IPS DF 4.7 (cell line): Measurements from ENCODE around the gene PRR23E.

Experiments
- DNase-seq: peaks from one replicate; pipeline ENCODE4 v3.0.0-alpha.2; 2013; ENCODE audit warnings: low spot score; ENCODE audit errors: extremely low read depth

Gene PRR23E

DNA sequence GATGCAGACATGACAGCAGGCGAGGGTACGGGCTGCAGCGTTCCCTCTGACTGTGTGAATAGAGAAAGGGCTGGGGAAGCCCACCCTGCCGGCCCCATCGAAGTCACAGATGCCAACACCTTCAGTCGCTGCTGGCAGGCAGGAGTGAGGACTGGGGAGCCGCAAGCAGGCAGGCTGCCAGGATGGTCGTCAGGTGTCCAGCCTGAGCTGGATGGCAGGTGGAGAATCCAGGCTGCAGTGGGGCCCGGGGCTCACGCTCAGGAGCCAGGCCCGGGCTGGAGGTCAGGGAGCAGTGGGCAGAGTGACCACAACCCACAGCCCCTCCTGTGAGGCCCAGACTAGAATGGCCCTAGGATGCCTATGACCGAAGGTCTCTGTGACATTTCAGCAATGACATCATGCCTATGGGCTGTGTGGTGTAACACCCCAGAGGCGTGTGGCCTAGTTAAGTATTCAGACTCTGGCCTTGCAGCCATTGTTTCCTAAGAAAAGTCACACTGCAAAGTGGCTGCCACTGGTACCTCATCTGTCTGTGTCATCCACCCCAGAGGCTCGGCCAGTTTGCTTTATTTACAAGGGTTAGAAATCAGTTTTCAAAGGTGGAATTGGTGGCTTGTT, 15.7 kb downstream of the PRR23E start:
- no peak for DNase-seq

DNA sequence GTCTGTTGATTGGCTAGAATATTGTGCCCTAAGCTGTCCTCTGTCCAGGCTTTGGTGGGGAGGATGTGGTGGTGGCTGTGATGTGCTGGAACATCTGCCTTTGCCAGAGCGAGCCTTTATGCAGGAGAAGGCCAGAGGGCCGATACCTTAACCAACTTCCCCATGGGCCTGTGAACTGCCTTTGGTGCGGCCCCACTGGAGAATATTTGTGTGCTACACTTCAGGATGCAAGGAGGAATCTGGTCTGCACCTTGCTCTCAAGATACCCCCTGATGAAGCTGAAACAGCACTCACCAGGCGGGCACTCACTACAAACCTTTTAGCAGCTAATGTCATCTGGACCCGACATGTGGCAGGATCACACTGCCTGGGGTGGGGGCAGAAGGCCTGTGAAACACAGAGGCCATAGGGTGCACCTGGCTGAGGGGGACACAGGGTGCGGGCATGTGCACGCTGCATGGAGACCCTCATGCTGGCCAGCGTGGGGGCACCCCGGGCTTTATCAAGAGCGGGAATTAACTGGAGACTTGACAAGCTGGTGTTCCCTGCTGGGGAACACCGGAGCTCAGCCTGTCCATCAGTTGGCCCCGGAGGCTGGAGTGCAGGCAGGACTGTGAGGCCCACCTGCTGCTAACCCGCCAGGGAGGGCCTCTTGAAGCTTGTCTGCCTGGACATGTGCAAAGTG, 16.4 kb downstream of the PRR23E start:
- DNase-seq = no peak

DNA sequence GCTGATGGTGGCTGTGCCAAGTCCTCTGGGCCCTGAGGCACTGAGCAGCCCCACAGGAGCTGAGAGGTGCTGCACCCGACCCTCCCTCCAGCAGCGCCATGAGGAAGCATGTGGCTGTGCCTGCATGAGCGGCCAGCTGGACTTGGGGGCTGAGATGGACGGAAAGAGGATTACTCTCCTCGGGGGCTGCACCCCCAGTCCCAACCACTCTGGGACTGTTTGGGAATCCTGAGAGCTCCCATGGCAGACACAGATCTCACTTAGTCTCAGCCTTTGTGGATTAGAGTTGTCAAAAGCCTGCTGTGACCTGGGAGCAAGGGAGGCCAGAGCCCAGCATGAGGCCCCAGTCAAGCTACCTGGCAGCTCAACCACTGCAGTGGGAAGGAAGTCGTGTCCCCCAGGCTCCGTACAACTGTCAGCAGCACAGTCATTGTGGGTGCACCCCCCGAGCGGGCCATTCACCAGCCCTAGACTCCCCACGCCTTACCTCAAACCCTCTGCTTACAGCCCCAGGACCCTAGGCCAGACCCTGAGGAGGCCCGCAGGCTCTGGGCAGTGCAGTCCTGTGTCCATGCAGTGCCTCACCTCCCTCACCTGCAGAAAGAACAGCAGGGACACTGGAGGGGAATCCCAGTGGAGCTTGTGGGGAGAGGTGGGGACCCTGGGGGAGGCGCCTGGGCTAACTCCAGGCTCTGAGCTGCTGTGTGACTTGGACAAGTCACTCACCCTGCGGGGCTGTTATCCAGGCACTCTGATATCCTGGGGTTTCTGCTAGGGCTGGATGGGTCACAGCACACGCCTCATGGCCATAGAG, 17.1 kb downstream of the PRR23E start:
- DNase-seq = no peak

DNA sequence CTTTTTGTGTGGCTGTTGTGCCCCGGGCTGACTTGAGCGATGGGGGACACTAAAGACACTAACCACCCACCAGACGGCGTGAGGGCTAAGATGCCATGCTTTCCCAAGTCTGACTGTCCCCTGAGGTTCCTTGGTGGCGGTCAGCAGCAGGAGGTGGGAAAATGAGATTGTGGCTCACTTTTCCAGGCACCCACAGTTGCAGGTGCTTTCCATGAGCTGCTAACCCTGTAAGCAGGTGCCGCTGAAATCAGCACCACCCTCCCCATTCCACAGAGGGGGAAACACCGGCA, 17.7 kb downstream of the PRR23E start:
- no peak for DNase-seq

DNA sequence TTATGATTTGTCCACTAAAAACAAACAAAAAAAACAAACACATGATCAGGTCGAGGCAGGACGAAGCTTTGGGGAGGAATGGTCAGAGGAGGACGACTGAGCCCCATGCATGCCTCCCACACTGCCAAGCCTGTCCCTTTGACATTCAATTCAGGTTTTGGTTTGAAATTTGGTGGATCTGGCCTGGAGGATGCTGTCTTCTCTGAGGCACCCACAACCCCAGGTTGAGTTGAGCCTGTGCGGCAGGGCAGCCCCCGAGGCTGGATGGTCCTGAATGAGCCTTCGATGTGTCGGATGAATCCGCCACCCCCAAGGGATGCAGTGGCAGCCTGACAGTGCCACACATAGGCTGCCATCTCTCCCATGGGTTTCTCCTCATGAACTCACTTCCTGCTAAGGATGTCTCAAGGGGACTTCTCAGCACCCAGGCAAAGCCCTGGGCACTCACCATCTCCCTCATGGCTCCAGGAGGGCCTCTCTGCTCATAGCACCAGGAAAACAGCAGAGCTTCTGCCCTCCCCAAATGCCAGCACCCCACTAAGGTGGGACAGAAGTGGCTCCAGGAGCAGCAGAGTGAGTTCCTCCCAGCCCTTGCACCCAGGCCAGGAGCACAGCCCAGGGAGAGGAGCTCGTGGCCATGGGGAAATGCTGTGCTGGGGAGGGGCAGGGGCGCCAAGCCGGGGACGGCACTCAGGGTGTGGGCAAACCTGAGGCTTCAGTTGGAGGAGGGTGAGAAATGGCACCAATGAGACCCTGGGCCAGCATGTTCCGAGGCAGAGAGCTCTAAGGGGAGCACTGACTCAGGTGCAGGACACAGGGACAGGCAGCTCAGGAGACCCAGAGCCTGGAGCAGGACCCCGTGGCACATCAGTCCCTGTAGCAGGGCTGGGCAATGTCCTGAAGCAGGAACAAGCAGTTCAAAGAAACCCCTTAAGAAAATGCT, 18.5 kb downstream of the PRR23E start:
- no peak for DNase-seq

DNA sequence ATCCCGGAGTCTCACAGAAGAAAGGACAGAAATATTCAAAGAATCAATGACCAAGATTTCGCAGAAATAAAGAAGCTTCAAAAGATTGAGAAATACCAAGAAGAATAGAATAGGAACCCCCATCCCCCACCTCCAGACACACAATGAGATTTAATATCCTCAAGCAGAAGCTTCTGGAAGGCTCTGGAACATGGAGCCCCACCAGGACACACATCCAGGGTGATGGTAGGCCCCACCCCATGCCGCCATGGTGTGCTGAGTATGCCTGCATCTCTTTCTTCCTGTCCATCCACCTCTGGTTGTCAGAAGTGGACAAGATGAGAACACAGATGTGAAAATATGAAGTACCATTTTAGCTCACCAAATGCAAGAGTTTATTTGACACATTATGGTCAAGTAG, 19.3 kb downstream of the PRR23E start:
- no peak for DNase-seq

DNA sequence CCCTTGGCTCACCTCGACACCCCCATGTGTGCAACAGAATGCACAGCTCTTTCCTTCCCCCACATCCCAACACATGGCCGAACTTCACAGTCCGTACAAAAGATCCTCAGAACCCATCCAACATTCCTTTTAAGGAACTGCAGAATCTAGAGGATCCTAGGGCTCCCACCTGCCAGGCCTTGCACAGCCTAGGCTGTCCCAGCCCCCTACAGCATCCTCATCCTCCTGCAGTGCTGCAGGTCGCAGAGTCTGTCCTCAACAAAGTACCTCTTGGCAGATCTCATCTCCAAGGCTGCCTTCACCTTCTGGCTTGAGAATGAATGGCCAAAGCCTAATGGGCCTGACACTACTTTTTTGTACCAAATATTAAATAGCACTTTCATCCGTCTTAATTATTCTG, 19.8 kb downstream of the PRR23E start:
- DNase-seq = no peak

DNA sequence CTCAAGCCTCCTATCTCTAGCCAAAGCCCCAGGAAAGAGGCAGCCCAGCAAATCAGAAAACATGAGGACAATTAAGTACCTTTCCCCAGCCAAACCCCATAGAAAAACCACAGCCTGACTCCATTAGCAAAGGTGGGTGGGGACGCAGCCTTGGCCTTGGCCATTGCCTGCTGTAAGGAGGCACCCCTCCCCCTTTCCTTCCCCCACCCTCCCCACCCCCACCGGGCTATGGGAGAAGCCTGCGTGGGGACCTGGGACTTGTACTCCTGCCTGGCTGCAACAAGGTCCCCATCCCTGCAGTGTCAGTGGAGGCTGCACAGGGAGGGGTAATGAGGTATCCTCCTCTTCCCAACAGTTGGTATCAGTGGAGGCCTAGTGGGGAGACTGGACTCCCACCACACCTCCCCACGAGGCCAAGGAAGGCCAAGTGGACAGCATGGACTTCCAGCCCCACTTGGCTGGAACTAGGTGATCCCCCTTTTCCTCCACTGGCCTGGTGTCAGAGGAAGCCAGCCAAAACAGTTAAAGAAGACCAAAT, 20.5 kb downstream of the PRR23E start:
- no peak for DNase-seq

DNA sequence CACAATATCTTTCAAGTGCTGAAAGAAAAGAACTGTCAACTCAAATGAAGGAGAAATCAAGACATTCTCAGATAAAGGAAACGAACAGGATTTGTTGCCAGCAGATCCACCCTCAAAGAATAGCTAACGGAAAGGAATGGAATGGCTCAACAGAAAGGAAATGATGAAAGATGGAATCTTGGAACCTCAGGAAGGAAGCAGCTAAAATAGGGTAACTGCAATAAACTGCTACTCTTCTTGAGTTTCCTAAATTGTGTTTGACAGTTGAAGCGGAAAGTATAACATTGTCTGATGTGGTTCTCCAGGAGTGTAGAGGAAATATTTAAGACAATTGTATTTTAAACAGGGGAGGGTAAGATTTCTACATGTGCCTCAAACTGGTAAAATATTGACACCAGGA, 22.0 kb downstream of the PRR23E start:
- DNase-seq = no peak

DNA sequence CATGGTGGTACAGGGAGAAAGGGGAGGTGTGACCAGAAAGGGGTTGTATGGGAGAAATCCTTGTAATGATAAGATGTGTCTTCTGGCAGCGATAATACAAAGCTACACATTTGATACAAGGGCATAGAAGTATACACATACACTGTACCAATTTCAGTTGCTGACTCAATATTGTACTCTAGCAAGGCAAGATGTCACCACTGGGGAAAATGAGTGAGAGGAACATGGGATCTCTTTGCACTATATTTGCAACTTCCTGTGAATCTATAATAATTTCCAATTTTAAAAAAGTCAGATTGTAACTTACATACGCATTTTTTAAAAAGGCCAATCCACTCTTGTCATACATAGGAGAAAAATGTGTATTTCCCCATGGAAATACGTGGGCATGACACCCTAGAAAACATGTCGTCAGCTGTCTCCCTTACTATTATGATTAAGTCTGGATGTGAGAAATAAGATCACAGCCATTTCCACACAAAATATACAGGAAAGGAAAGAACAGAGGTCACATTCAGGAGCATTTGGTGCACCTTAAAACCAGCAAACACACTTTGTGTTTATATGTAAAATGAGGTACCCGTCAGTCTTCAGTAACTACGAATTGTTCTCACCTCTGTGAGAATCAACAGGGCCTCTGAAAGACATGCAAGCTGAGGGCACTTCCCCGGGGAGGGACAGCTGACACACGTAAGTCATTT, 22.9 kb downstream of the PRR23E start:
- no peak for DNase-seq

DNA sequence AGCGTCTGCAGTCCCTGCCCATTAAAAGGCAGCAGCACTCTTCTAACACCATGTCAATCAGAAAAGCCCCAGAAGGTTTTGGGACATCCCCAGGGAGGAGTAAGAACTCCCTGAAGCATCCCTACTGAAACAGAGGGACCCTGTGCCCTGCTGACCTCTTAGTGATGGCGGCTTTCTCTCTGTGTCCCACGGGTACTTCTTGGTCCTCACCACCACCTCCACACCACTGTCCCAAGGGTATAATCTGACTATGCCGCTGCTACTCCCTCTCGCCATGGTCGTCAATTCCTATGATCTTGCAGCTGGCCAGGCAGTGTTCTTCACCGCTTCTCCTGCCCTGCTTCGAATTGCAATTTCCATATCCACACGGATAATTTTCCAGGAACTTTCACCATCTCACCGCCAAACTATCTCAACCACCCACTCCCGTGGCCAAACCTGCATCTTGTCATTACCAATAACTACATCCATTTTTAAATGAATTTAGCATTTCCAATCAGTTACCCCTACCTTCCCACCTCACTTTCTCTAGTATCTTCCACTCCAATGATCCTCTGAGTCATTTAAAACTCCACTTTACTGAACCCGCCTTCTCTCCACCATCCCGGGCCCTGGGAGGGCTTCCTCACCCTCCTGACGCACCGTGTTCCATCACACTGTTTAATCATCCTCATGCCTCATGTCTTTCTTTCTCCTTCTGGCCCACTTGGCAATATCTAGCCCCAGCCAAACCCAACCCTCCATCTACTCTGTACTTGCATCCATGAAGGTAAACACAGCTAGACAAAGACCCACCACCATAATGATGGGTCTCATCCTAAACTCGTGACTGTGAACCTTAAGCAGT, 23.7 kb downstream of the PRR23E start:
- DNase-seq = no peak

DNA sequence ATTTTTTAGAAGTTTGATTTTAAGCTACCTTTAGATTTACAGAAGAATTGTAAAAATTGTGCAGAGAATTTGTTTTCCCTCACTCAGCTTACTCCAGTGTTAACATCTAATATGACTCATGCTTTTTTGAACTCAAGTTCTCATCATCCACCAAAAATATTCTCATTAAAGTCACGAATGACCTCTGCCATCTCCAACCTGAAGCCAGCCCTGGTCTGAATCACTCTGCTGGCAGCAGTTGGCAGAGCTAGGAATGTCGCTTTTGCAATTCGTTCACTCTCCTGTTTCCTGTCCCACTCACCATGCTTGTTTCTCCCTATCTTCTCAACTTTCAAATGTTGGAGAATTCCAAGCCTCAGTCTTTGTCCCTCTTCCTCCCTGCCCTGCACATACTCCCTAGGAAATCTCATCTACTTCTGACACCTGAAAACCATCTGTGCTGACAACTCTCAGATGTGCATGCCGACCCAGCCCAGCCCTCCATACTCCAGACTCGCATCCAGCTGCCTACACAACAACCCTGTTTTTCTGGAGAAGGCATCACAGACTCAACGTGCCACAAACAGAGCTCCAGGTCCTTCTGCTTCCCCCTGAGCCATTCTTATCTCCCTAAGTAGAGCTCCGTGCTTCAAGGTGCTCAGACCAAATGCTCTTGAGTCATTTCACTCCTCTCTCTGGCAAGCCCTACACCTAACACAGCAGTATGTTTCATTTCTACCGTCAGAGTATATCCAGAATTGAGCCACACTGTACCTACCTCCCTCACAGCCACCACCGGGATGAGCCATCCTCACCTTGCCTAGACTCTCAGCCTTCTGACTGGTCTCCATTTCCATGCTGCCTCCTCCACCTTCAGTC, 24.9 kb downstream of the PRR23E start:
- DNase-seq = no peak

DNA sequence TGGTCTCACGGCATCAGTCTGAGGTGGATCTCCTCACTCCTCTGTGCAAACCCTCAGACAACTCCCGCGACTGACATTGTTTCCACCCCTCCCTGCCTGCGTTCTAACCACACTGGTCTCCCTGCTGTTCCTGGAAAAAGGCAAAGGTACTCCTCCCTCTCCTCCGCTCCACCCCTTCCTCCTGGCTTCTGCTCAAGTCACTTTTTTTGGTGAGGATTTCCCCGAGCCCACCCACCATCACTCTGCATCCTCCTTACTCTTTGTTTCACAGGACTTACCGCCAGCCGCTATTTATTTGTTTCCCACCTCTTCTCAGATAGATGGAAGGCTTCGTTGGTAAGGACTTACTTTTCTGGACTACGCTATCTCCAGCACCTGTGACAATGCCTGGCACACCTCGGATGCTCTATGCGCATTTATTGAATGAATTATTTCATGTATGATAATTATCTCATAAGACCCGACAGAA, 25.6 kb downstream of the PRR23E start:
- DNase-seq = no peak

DNA sequence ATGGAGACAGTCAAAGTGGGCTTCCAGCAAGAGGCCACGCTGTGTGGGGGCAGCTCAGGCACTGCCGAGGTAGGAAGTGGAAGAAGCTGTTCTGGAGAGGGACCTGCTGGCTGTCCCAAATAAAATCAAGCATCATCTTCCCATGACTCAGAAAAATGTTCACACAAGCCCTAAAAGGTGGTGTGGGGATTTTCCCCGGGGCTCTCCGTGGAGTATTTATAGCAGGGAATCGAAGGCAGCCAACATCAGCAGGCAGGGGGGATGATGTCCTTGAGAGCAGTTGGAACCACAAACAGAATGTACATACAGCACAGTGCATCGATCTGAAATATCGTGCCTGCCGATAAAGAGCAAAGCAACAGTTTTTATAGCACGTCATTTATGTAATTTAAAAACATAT, 27.6 kb downstream of the PRR23E start:
- DNase-seq = no peak

DNA sequence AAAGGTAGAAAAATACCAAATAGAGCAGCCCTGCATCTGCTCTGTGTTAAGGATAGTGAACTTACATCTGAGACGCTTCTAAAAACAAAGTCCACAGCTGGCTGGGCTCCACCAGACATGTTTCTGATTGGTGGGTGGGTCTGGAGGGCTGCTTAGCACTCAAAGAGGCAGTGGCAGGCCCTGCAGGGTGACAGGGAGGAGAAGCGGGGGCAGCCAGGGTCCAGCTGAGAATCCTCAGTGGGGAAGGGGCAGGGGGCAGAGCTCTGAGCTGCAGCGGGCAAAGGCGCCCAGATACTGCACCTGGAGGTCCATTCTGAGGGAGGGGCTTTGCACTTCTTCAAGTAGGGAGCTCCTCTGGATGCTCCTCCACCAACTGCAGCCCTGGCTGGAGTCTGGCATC, 28.1 kb downstream of the PRR23E start:
- DNase-seq = no peak

DNA sequence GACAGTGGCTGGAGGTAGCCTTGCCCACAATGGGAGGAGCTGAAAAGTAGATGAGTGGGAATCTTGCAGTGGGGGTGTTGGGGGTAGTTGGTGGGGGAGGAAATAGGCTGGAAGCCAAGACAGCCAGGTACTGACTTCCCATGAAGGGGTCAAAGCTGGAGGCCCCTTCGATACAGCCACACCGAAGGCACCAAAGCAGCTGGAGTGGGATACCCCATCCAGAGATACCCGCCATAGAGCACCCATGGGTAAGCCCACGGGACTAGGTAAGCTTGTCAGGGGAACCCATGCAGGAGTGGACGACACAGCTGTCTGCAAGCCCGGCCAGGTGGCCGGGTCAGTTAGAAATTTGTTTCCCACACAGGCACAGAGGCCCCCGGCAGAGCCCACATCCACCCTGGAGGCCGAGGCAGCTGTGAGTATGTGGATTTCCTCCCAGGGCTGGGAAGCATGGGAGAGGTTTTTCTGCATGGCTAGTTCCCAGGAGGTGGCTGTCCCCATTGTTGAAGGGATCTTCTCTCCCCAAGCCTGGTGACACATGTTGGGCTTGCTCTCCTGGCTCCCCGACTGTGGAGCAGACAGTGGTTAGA, 28.6 kb downstream of the PRR23E start:
- no peak for DNase-seq

DNA sequence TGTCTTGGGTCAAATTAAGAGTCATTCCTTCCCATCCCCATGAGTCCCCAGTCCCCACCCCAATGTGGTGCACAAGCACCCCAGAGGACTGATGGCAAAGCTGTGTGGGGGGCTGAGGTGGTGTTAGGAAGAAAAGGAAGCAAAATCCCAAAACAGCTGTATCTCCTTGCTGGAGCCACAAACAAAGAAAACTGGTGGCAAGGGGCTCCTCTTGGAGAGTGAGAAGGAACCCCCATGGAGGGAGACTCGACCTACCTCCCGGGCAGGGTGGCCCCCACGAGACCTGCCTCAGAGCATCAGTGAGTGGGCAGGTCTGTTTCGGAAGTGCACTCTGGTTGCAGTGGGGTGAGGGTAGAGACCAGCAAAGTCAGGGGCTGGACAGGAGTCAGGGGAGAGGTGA, 29.2 kb downstream of the PRR23E start:
- no peak for DNase-seq

DNA sequence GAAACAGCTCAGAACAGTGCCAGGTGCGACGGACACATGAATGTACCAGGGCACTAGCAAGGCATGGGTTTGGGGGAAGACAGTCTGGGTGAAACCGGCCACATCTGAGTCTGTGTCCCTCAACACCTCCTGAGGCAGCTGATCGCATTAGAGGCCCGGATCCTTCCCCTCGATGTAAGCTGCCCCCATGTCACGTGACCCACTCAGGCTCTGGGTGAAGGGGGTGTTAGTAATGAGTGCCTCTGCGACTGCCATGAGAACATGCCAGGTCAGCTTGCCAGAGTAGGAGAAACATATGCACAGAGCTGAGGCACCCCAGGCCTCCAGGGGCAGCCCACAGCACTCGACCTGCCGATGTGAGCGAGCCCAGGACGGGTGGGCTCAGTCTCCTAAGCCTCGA, 29.7 kb downstream of the PRR23E start:
- DNase-seq = no peak

DNA sequence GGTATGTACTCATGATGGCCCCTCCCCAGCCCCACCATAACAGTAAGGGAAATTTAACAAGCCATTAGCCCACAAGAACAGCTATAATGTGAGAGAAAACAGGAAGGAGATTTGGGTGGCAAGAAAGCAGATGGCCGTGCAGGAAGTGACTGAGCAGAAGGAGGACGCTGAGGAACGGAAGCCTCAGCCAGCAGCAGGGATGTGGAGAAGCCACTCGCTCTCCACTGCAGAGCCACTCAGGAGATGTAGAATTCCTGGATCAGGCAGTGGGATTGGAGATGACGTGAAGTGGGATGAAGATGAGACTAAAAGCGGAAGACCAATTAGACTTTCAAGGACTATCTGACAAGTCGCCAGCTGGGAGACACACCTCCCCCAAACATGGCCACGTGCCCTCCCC, 31.2 kb downstream of the PRR23E start:
- DNase-seq = no peak
